Endothelial cell of umbilical vein (primary cell): Measurements from ENCODE around the gene CFC1B. TPM values are rescaled to one million over a fixed set of nuclear protein-coding genes. Genes with fewer than 3 reads are reported as not detected.
"Not testable (repeated sequence)": the region's sequence is repeated elsewhere in the genome, so short reads cannot be mapped to it uniquely, and the experiment has no call there.

Experiments
- BruUV-seq: library from RNA; stranded (reverse); fragments of 400-500 nt; replicated peaks from 2 replicates; lab custom pipeline; 2021; lab: Mats Ljungman, UMichigan
- CTCF ChIA-PET: fragments of 300-600, 350-600 bp; sonication (Branson Sonifier 250); formaldehyde crosslinking; loops from one replicate; lab custom pipeline; 2021; ENCODE audit warnings: antibody characterized with exemption, inconsistent platforms; lab: Charles Lee
- POLR2A ChIA-PET: fragments of 300-600, 350-600 bp; sonication (Branson Sonifier 250); formaldehyde crosslinking; loops from one replicate; lab custom pipeline; 2021; ENCODE audit warnings: antibody characterized with exemption, inconsistent platforms; lab: Charles Lee
- DNase-seq: peaks from one replicate; pipeline ENCODE4 v3.0.0-alpha.2; 2011; ENCODE audit warnings: low read depth, low spot score
- FAIRE-seq: peaks from 2 replicates; lab custom pipeline; 2011; peaks lifted over from hg19 to GRCh38; lab: Jason Lieb, UNC
- H2AFZ ChIP-seq: 2 replicates; pipeline ENCODE4 v1.6.0; 2012; ENCODE audit warnings: low read depth, low read length, control low read depth, inconsistent platforms
- H3K27ac ChIP-seq: 2 replicates; pipeline ENCODE4 v1.5.1; 2011; ENCODE audit warnings: low read depth, mild to moderate bottlenecking, control low read depth, low read length, moderate library complexity; ENCODE audit not compliant: insufficient read depth
- H3K27me3 ChIP-seq, 2 experiments: 2 replicates each; pipeline versions ENCODE4 v1.6.0 to v1.6.1; 2011; ENCODE audit warnings: low read length in 2 of 2, mixed read lengths in 1 of 2; ENCODE audit not compliant: control insufficient read depth in 2 of 2, insufficient read depth in 2 of 2
- H3K36me3 ChIP-seq, 2 experiments: 2 replicates in 1 of 2; 3 replicates in 1 of 2; pipeline ENCODE4 v1.5.1; 2011; ENCODE audit warnings: low read length in 2 of 2, mild to moderate bottlenecking in 1 of 2, moderate library complexity in 1 of 2; ENCODE audit not compliant: control insufficient read depth in 2 of 2, insufficient read depth in 2 of 2; ENCODE audit errors: extremely low read depth in 1 of 2
- H3K4me1 ChIP-seq: 3 replicates; pipeline ENCODE4 v1.5.1; 2011; ENCODE audit warnings: mild to moderate bottlenecking, low read length; ENCODE audit not compliant: control insufficient read depth, insufficient read depth; ENCODE audit errors: extremely low read depth
- H3K4me2 ChIP-seq: 2 replicates; pipeline ENCODE4 v1.6.1; 2011; ENCODE audit warnings: low read length, control low read depth, mixed read lengths; ENCODE audit not compliant: insufficient read depth
- H3K4me3 ChIP-seq, 3 experiments: fragments of 200-600 bp in 1 of 3; sonication (generic), shearing (Covaris generic) in 1 of 3; replicated peaks in 1 of 3; 2 replicates each; pipeline ENCODE4 v1.5.1; 2011 to 2016; ENCODE audit warnings: control low read depth in 3 of 3, low read length in 3 of 3, mild to moderate bottlenecking in 2 of 3, inconsistent platforms in 1 of 3, low read depth in 1 of 3, moderate library complexity in 1 of 3; ENCODE audit not compliant: insufficient read depth in 1 of 3
- H3K79me2 ChIP-seq: 2 replicates; pipeline ENCODE4 v1.6.0; 2012; ENCODE audit warnings: low read length, inconsistent platforms; ENCODE audit not compliant: control insufficient read depth, insufficient read depth
- H3K9ac ChIP-seq: replicated peaks from 2 replicates; pipeline ENCODE3; 2011; ENCODE audit warnings: low read length, control low read depth; ENCODE audit not compliant: insufficient read depth; ENCODE audit errors: extremely low read depth
- H3K9me1 ChIP-seq: replicated peaks from 3 replicates; pipeline ENCODE4 v1.6.0; 2011; ENCODE audit warnings: mild to moderate bottlenecking, low read length; ENCODE audit not compliant: control insufficient read depth, insufficient read depth; ENCODE audit errors: extremely low read depth
- H3K9me3 ChIP-seq: replicated peaks from 2 replicates; pipeline ENCODE4 v1.5.1; 2012; ENCODE audit warnings: low read length, inconsistent platforms; ENCODE audit not compliant: control insufficient read depth, insufficient read depth
- H4K20me1 ChIP-seq: replicated peaks from 2 replicates; pipeline ENCODE3; 2011; ENCODE audit warnings: mild to moderate bottlenecking, low read length; ENCODE audit not compliant: control insufficient read depth, insufficient read depth; ENCODE audit errors: extremely low read depth
- dilution Hi-C: fragments of 300-500 bp; cut with MboI; formaldehyde crosslinking; loops from one replicate; pipeline ENCODE4 v1.15.0; 2019; ENCODE audit warnings: low sequenced_read_pairs; ENCODE audit not compliant: extremely low pct_ligation_motif_present
- intact Hi-C: fragments of 100-400 bp; cut with micrococcal nuclease; formaldehyde crosslinking; loops from one replicate; pipeline ENCODE4 v1.10.0; 2022
- polyA plus RNA-seq, 4 experiments: library from polyadenylated mRNA; depleted of rRNA in 3 of 4; stranded (reverse) in 3 of 4; unstranded in 1 of 4; fragments of >200 nt; gene quantifications; 2 replicates each; pipeline versions ENCODE4 v1.2.1 to v1.2.3, GENCODE V29; 2011 to 2012; ENCODE audit warnings: missing spikeins in 1 of 4
- total RNA-seq: library from RNA; stranded (reverse); gene quantifications from 2 replicates; pipeline ENCODE4 v1.2.3, GENCODE V29; 2021

Gene CFC1B
- total and polyA plus RNA-seq, 2 donors (not counting 3 experiments of a cell fraction or from before 2014, with no cell fraction given), result not detected

- dilution Hi-C loops, H2AFZ ChIP-seq, H3K36me3 ChIP-seq, intact Hi-C loops, FAIRE-seq, H4K20me1 ChIP-seq, H3K9ac ChIP-seq, CTCF ChIA-PET, H3K4me3 ChIP-seq, H3K9me1 ChIP-seq, H3K79me2 ChIP-seq, H3K4me1 ChIP-seq, H3K27ac ChIP-seq, H3K27me3 ChIP-seq, H3K9me3 ChIP-seq, H3K4me2 ChIP-seq, POLR2A ChIA-PET, BruUV-seq, DNase-seq: not testable (repeated sequence)
Measured at GRCh38 chr2:130549475-130549874, 28.5 kb downstream of the CFC1B start.

GRCh38 chr2:130554178-130554577 lies 33.2 kb downstream of the CFC1B start:
- H3K9ac ChIP-seq, H3K4me3 ChIP-seq, H2AFZ ChIP-seq, H3K9me3 ChIP-seq, BruUV-seq, intact Hi-C loops, FAIRE-seq, H3K4me1 ChIP-seq, H3K9me1 ChIP-seq, H3K79me2 ChIP-seq, H3K27ac ChIP-seq, H3K36me3 ChIP-seq, POLR2A ChIA-PET, H3K4me2 ChIP-seq, H3K27me3 ChIP-seq, H4K20me1 ChIP-seq, CTCF ChIA-PET, DNase-seq, dilution Hi-C loops: not testable (repeated sequence)

GRCh38 chr2:130556441-130556840 lies 35.4 kb downstream of the CFC1B start:
- POLR2A ChIA-PET, H3K4me3 ChIP-seq, BruUV-seq, H3K79me2 ChIP-seq, FAIRE-seq, DNase-seq, H4K20me1 ChIP-seq, H3K4me2 ChIP-seq, H3K4me1 ChIP-seq, intact Hi-C loops, H3K9ac ChIP-seq, H3K9me1 ChIP-seq, CTCF ChIA-PET, dilution Hi-C loops, H3K27me3 ChIP-seq, H2AFZ ChIP-seq, H3K36me3 ChIP-seq, H3K27ac ChIP-seq, H3K9me3 ChIP-seq: not testable (repeated sequence)

GRCh38 chr2:130566165-130566564 lies 45.1 kb downstream of the CFC1B start:
- BruUV-seq, H3K9me3 ChIP-seq, H2AFZ ChIP-seq, intact Hi-C loops, H3K79me2 ChIP-seq, POLR2A ChIA-PET, CTCF ChIA-PET, FAIRE-seq, H3K4me3 ChIP-seq, dilution Hi-C loops, H3K36me3 ChIP-seq, H3K9ac ChIP-seq, H3K4me2 ChIP-seq, H3K27me3 ChIP-seq, H3K4me1 ChIP-seq, H3K27ac ChIP-seq, H3K9me1 ChIP-seq, DNase-seq, H4K20me1 ChIP-seq: not testable (repeated sequence)
